A673 (cell line): ENCODE data around the gene CCND2. TPM values are rescaled to one million over a fixed set of nuclear protein-coding genes. Genes with fewer than 3 reads are reported as not detected.

Experiments used
- BruUV-seq: library from RNA; stranded (reverse); fragments of 400-500 nt; replicated peaks from 2 replicates; lab custom pipeline; 2021; lab: Mats Ljungman, UMichigan
- CTCF ChIA-PET: fragments of 300-600 bp; sonication (Branson Sonifier 250); formaldehyde crosslinking; loops from one replicate; lab custom pipeline; 2022; ENCODE audit warnings: antibody characterized with exemption; lab: Charles Lee
- POLR2A ChIA-PET: fragments of 300-600 bp; sonication (Branson Sonifier 250); formaldehyde crosslinking; loops from one replicate; lab custom pipeline; 2022; ENCODE audit warnings: antibody characterized with exemption; ENCODE audit not compliant: low non-redundant PET; lab: Charles Lee
- DNase-seq: peaks from one replicate; pipeline ENCODE4 v3.0.0-alpha.2; 2015; ENCODE audit warnings: low spot score
- H3K27ac ChIP-seq: fragments of 200-600 bp; sonication (generic); 2 replicates; pipeline ENCODE4 v1.5.1; 2016; ENCODE audit warnings: mixed run types, low read depth, mild to moderate bottlenecking, mixed read lengths, antibody characterized with exemption, low read length; ENCODE audit not compliant: poor library complexity, severe bottlenecking
- H3K27me3 ChIP-seq: fragments of 200-600 bp; sonication (generic); replicated peaks from 2 replicates; pipeline ENCODE4 v1.6.1; 2017; ENCODE audit warnings: mixed run types, low read depth, mild to moderate bottlenecking, mixed read lengths, antibody characterized with exemption, low read length; ENCODE audit not compliant: insufficient read depth, poor library complexity
- H3K36me3 ChIP-seq: fragments of 200-600 bp; sonication (generic); 2 replicates; pipeline ENCODE4 v1.6.1; 2016; ENCODE audit warnings: mixed run types, mild to moderate bottlenecking, mixed read lengths, antibody characterized with exemption, low read length; ENCODE audit not compliant: insufficient read depth, poor library complexity, severe bottlenecking
- H3K4me1 ChIP-seq: fragments of 200-600 bp; sonication (generic); 2 replicates; pipeline ENCODE4 v1.6.1; 2017; ENCODE audit warnings: mixed run types, mild to moderate bottlenecking, mixed read lengths, antibody characterized with exemption, low read length; ENCODE audit not compliant: insufficient read depth, poor library complexity, severe bottlenecking
- H3K4me3 ChIP-seq: fragments of 200-600 bp; sonication (generic); 2 replicates; pipeline ENCODE4 v1.5.1; 2016; ENCODE audit warnings: low read depth, mixed run types, mild to moderate bottlenecking, mixed read lengths, low read length; ENCODE audit not compliant: poor library complexity, severe bottlenecking
- H3K9me3 ChIP-seq: fragments of 200-600 bp; sonication (generic); 2 replicates; pipeline ENCODE4 v1.6.1; 2016; ENCODE audit warnings: mixed run types, low read depth, mild to moderate bottlenecking, mixed read lengths, antibody characterized with exemption, low read length; ENCODE audit not compliant: poor library complexity, severe bottlenecking
- CTCF ChIP-seq: fragments of 300-800, 200-600 bp; sonication (generic); conservative IDR thresholded peaks from 2 replicates; pipeline ENCODE4 v1.5.1; 2017; ENCODE audit warnings: low read depth, mild to moderate bottlenecking, antibody characterized with exemption, low read length, moderate library complexity, mixed read lengths
- EZH2 ChIP-seq: fragments of 200-600 bp; sonication (generic); IDR thresholded peaks from 2 replicates; pipeline ENCODE4 v1.6.1; 2017; ENCODE audit warnings: borderline replicate concordance, low read depth, mild to moderate bottlenecking, mixed read lengths, antibody characterized with exemption, low read length; ENCODE audit not compliant: poor library complexity, severe bottlenecking
- intact Hi-C: fragments of 100-400 bp; cut with micrococcal nuclease; formaldehyde crosslinking; loops from one replicate; pipeline ENCODE4 v1.10.0; 2022; ENCODE audit not compliant: unreplicated experiment
- total RNA-seq: library from RNA; stranded (reverse); gene quantifications from 2 replicates; pipeline ENCODE4 v1.2.3, GENCODE V29; 2021

CCND2 gene
- total RNA-seq, 1 experiment from 2014 or later: 2.6 TPM

- TF ChIP-seq EZH2: no peak
- TF ChIP-seq CTCF: no peak
- POLR2A ChIA-PET: no interaction called here
- no peak overlapping the region for H3K27ac ChIP-seq
- H3K36me3 ChIP-seq: no peaks in the 10 kb centered on the region
- intact Hi-C loops: no loop called here
- H3K4me3 ChIP-seq: no peak overlapping the region
- no peaks in the 10 kb centered on the region for H3K9me3 ChIP-seq
- DNase-seq: no peak
- no TSS peak for BruUV-seq
- CTCF ChIA-PET: no interaction called here
- peaks cover 55% of the 10 kb centered on the region for H3K27me3 ChIP-seq
- H3K4me1 ChIP-seq: no peaks in the 10 kb centered on the region
Observed at GRCh38 chr12:4301932-4302501, 28.5 kb downstream of the CCND2 start.

- Histone ChIP-seq H3K4me3 (no peak overlapping the region), H3K4me1 (no peaks in the 10 kb centered on the region), H3K27me3 (peaks cover 55% of the 10 kb centered on the region), H3K36me3 (no peaks in the 10 kb centered on the region), H3K9me3 (no peaks in the 10 kb centered on the region), H3K27ac (no peak overlapping the region)
- intact Hi-C loops: no loop called here
- no peak for DNase-seq
- POLR2A ChIA-PET: no interaction called here
- CTCF ChIA-PET: no interaction called here
- TF ChIP-seq EZH2: no peak
- no peak for TF ChIP-seq CTCF
- no TSS peak for BruUV-seq
Observed at GRCh38 chr12:4302881-4303280, 29.3 kb downstream of the CCND2 start.

GRCh38 chr12:4303750-4304149, 30.2 kb downstream of the CCND2 start:
- no peak for TF ChIP-seq CTCF
- TF ChIP-seq EZH2: no peak
- H3K27ac ChIP-seq: no peak overlapping the region
- intact Hi-C loops: no loop called here
- no TSS peak for BruUV-seq
- no peaks in the 10 kb centered on the region for H3K4me1 ChIP-seq
- H3K4me3 ChIP-seq: no peak overlapping the region
- peaks cover 55% of the 10 kb centered on the region for H3K27me3 ChIP-seq
- no peaks in the 10 kb centered on the region for H3K9me3 ChIP-seq
- H3K36me3 ChIP-seq: no peaks in the 10 kb centered on the region
- DNase-seq: no peak
- ChIA-PET CTCF (no interaction called here), POLR2A (no interaction called here)
